Retinal pigment epithelial cell (primary cell): ENCODE measurements around the gene FARS2.
A peak's percentile ranks its signal among the peaks of the same experiment; 100 is the strongest.

Source experiments
- DNase-seq: peaks from one replicate; pipeline ENCODE4 v3.0.0-alpha.2; 2010; ENCODE audit warnings: low read depth
- H3K4me3 ChIP-seq: 2 replicates; pipeline ENCODE4 v1.5.1; 2011; ENCODE audit warnings: mild to moderate bottlenecking, low read length, control low read depth, moderate library complexity
- TF ChIP-seq, protein P1 (sequence below): conservative IDR thresholded peaks from 2 replicates; pipeline ENCODE4 v1.5.1; 2011; ENCODE audit warnings: low read depth, low read length, control low read depth, inconsistent platforms

The FARS2 gene

DNA sequence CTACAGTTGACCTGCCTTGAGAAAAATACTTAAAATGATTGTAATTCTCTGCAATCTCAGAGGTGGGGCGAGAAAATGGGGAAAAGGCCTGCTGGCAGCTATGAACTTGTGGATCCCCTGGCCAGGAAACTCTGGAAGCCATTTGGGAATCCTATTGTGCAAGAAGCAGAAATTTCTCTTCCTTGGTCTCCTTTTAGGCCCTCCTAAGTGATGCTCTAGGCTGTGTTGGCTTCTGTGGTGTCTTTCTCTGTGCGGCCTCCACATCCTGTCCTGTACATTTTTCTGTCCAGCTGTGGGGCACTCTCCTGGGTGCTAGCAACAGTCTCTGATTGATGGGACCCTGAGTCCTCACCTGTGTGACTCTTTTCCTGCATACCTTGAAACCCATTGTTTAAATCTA, 290.9 kb downstream of the FARS2 start:
- TF ChIP-seq, protein P1, sequence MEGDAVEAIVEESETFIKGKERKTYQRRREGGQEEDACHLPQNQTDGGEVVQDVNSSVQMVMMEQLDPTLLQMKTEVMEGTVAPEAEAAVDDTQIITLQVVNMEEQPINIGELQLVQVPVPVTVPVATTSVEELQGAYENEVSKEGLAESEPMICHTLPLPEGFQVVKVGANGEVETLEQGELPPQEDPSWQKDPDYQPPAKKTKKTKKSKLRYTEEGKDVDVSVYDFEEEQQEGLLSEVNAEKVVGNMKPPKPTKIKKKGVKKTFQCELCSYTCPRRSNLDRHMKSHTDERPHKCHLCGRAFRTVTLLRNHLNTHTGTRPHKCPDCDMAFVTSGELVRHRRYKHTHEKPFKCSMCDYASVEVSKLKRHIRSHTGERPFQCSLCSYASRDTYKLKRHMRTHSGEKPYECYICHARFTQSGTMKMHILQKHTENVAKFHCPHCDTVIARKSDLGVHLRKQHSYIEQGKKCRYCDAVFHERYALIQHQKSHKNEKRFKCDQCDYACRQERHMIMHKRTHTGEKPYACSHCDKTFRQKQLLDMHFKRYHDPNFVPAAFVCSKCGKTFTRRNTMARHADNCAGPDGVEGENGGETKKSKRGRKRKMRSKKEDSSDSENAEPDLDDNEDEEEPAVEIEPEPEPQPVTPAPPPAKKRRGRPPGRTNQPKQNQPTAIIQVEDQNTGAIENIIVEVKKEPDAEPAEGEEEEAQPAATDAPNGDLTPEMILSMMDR = no peak
- no peak for DNase-seq
- H3K4me3 ChIP-seq = no peak overlapping the region

DNA sequence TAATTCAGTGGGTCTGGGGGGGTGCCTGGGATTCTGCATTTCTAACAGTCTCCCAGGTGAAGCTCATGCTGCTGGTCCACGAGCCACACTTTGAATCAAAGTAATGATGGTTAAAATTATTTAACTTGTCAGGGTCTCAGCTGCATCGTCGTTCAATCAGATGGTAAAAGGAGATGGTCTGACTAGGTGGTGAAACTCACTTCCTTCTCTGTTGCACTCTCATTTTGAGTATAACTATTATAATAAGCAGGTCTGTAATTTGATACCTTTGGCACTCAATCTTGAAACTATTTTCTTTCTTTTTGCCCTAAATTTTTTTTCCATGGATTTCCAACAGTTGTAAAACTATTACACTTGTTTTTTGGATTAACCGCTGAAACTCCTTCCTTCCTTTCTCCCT, 292.5 kb downstream of the FARS2 start:
- no peak overlapping the region for H3K4me3 ChIP-seq
- TF ChIP-seq, protein P1 = no peak
- DNase-seq = no peak

GRCh38 chr6:5554226-5554625, 292.9 kb downstream of the FARS2 start:
- no peak for DNase-seq
- H3K4me3 ChIP-seq = no peak overlapping the region
- TF ChIP-seq, protein P1 = no peak

GRCh38 chr6:5556011-5556410, 294.7 kb downstream of the FARS2 start:
- TF ChIP-seq, protein P1 = no peak
- no peak overlapping the region for H3K4me3 ChIP-seq
- peak; percentile 48 for DNase-seq

GRCh38 chr6:5557506-5557905, 296.2 kb downstream of the FARS2 start:
- TF ChIP-seq, protein P1 = no peak

GRCh38 chr6:5559651-5560050, 298.3 kb downstream of the FARS2 start:
- no peak overlapping the region for H3K4me3 ChIP-seq
- DNase-seq = no peak
- TF ChIP-seq, protein P1 = no peak

More at GRCh38 chr6:5557506-5557905, 296.2 kb downstream of the FARS2 start:
- no peak overlapping the region for H3K4me3 ChIP-seq
- DNase-seq = no peak

GRCh38 chr6:5562277-5562676, 301.0 kb downstream of the FARS2 start:
- no peak for DNase-seq
- TF ChIP-seq, protein P1 = no peak
- no peak overlapping the region for H3K4me3 ChIP-seq
